ENCODE results near the gene OLFML2A.
A peak's percentile ranks its signal among the peaks of the same experiment; 100 is the strongest.

OLFML2A gene

DNA sequence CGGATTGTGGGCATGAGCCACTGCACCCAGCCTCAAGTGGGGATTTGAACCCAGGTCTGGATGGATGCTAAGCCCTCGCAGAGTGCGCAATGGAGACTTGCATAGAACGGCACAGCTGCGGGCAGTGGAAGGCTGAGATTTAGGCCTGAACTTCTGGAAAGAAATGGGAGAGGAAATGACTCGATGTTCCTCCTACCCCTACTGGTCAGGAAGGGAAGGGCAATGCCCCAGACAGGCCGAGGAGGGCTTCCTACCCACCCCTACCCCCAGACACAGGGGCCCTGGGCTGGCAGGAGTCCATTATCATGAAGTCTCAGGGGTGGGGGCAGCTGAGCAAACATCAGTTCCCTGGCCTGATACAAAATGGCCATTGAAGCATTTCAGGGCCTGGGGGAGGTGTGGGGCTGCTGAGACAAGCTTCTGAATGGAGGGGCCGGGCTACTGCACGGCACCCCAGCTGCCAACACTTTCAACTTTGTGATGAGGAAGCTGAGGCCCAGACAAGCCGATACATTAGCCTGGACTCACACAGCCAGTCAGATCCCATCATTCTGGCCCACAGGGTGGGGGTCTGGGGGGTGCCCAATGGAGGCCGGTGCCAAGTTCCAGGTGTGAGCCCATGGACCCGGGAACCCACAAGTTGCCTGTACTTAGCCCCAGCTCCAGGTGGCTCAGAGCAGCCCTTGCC lies 62.8 kb downstream of the OLFML2A start:
- Histone ChIP-seq H3K9ac (ENCODE audit: low read length) (no peak overlapping the region), H3K4me2 (ENCODE audit: low read depth, low read length, poor library complexity, severe bottlenecking) (no peak overlapping the region), H3K27me3 (ENCODE audit: low read length) (no peaks in the 10 kb centered on the region), H3F3A (ENCODE audit: insufficient read depth) (no peaks in the 10 kb centered on the region), H2AFZ (ENCODE audit: low read depth, low read length, severe bottlenecking) (no peak overlapping the region), H3K36me3 (ENCODE audit: low read length) (no peaks in the 10 kb centered on the region), H3K27ac (ENCODE audit: low read depth, low read length) (no peak overlapping the region), H3K9me2 (replicated peaks; ENCODE audit: insufficient read depth, low read length) (no peaks in the 10 kb centered on the region), H4K20me1 (ENCODE audit: low read depth, low read length) (no peaks in the 10 kb centered on the region), H3K9me3 (ENCODE audit: insufficient read depth, low read length) (no peaks in the 10 kb centered on the region), H3K79me2 (ENCODE audit: insufficient read depth, low read length) (no peaks in the 10 kb centered on the region), H3K4me3 (ENCODE audit: insufficient read depth, low read length, poor library complexity, severe bottlenecking) (no peak overlapping the region)
- TF ChIP-seq EZH2phosphoT487 (conservative IDR thresholded peaks at IDR 0.05; ENCODE audit: low read length), result no peak
- TF ChIP-seq, protein P1, sequence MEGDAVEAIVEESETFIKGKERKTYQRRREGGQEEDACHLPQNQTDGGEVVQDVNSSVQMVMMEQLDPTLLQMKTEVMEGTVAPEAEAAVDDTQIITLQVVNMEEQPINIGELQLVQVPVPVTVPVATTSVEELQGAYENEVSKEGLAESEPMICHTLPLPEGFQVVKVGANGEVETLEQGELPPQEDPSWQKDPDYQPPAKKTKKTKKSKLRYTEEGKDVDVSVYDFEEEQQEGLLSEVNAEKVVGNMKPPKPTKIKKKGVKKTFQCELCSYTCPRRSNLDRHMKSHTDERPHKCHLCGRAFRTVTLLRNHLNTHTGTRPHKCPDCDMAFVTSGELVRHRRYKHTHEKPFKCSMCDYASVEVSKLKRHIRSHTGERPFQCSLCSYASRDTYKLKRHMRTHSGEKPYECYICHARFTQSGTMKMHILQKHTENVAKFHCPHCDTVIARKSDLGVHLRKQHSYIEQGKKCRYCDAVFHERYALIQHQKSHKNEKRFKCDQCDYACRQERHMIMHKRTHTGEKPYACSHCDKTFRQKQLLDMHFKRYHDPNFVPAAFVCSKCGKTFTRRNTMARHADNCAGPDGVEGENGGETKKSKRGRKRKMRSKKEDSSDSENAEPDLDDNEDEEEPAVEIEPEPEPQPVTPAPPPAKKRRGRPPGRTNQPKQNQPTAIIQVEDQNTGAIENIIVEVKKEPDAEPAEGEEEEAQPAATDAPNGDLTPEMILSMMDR (IDR thresholded peaks at IDR 0.05; ENCODE audit: insufficient read depth, low read length, poor library complexity, severe bottlenecking), result no peak

DNA sequence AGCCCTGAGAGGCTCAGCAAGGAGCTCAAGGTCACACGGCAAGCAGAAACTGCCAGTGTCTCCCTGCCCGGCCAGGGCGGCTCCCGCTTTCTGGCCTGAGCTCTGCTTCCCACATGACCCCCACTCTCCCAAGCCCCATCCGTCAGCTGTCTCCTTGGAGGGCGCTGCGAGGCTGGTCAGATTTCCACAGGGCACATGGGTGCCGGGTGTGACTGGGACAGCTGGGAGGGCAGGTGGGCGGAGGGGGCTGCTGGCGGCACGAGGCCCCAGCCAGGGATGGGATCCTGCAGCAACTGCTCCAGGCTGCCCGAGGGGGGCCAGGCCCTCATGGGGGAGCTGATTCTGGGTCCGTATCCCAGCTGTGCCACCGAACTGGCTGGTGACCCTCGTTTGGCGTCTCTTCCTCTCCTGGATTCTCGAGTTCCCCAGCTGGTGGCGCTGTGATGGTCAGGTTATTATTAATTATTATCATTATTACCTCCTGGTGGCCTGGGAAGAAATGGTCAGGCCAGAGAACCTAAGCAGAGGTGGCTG lies 63.4 kb downstream of the OLFML2A start:
- no peaks in the 10 kb centered on the region for H3F3A ChIP-seq (ENCODE audit: insufficient read depth)
- H3K27ac ChIP-seq (ENCODE audit: low read depth, low read length), result no peak overlapping the region
- no peak overlapping the region for H3K4me2 ChIP-seq (ENCODE audit: low read depth, low read length, poor library complexity, severe bottlenecking)
- no peak overlapping the region for H3K9ac ChIP-seq (ENCODE audit: low read length)
- no peaks in the 10 kb centered on the region for H3K79me2 ChIP-seq (ENCODE audit: insufficient read depth, low read length)
- no peaks in the 10 kb centered on the region for H4K20me1 ChIP-seq (ENCODE audit: low read depth, low read length)
- no peaks in the 10 kb centered on the region for H3K9me2 ChIP-seq (replicated peaks; ENCODE audit: insufficient read depth, low read length)
- H2AFZ ChIP-seq (ENCODE audit: low read depth, low read length, severe bottlenecking), result no peak overlapping the region
- H3K9me3 ChIP-seq (ENCODE audit: insufficient read depth, low read length), result no peaks in the 10 kb centered on the region
- no peak for TF ChIP-seq EZH2phosphoT487 (conservative IDR thresholded peaks at IDR 0.05; ENCODE audit: low read length)
- TF ChIP-seq, protein P1 (IDR thresholded peaks at IDR 0.05; ENCODE audit: insufficient read depth, low read length, poor library complexity, severe bottlenecking), result peak; percentile 75
- no peak overlapping the region for H3K4me3 ChIP-seq (ENCODE audit: insufficient read depth, low read length, poor library complexity, severe bottlenecking)
- no peaks in the 10 kb centered on the region for H3K27me3 ChIP-seq (ENCODE audit: low read length)
- no peaks in the 10 kb centered on the region for H3K36me3 ChIP-seq (ENCODE audit: low read length)

DNA sequence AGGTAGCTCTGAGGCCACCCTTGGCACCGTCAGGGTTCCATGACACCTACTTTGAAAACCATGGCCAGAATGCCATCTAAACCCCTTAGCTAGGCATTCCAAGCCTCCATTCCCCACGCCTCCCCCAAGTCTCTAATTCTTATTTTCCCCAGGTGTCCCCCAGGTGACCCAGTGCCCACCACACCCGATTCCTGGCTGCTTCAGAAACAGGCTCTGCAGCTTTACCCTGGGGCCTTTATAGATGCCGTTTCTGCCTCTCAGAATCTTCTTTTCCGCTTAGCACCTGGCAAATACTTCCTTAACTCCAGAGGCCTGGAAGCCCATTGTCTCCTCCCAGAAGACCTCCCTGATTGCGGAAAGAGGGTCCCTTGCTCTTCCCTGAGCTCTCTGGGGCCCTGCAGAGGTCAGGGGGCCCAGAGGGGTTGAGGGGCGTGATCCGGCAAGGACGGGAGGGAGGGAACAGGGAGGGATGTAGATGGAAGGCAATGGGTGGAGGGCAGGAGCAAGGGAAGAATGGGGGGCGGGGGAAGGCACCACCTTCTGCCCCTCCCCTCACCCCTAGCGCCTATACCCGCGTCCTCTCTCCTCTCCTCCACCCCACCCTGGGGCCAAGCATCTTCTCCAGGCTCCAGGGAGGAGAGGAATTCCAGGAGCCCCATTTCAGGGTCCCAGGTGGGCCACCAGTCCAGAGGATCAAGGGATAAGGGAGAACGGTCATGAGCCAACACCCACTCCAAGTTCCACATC lies 64.3 kb downstream of the OLFML2A start:
- H3K27ac ChIP-seq (ENCODE audit: low read depth, low read length), result no peak overlapping the region
- TF ChIP-seq, protein P1 (IDR thresholded peaks at IDR 0.05; ENCODE audit: insufficient read depth, low read length, poor library complexity, severe bottlenecking), result no peak
- no peak for TF ChIP-seq EZH2phosphoT487 (conservative IDR thresholded peaks at IDR 0.05; ENCODE audit: low read length)

More for the DNA sequence above, 64.3 kb downstream of the OLFML2A start:
- H3K4me2 ChIP-seq (ENCODE audit: low read depth, low read length, poor library complexity, severe bottlenecking), result no peak overlapping the region
- no peaks in the 10 kb centered on the region for H3K36me3 ChIP-seq (ENCODE audit: low read length)
- no peaks in the 10 kb centered on the region for H3F3A ChIP-seq (ENCODE audit: insufficient read depth)
- no peaks in the 10 kb centered on the region for H3K9me2 ChIP-seq (replicated peaks; ENCODE audit: insufficient read depth, low read length)
- H3K9me3 ChIP-seq (ENCODE audit: insufficient read depth, low read length), result no peaks in the 10 kb centered on the region
- no peaks in the 10 kb centered on the region for H4K20me1 ChIP-seq (ENCODE audit: low read depth, low read length)
- no peak overlapping the region for H3K4me3 ChIP-seq (ENCODE audit: insufficient read depth, low read length, poor library complexity, severe bottlenecking)
- no peak overlapping the region for H2AFZ ChIP-seq (ENCODE audit: low read depth, low read length, severe bottlenecking)
- no peaks in the 10 kb centered on the region for H3K27me3 ChIP-seq (ENCODE audit: low read length)
- H3K9ac ChIP-seq (ENCODE audit: low read length), result no peak overlapping the region
- H3K79me2 ChIP-seq (ENCODE audit: insufficient read depth, low read length), result no peaks in the 10 kb centered on the region
